Caco-2 (cell line): Measurements from ENCODE around the gene ZDHHC17. TPM values are rescaled to one million over a fixed set of nuclear protein-coding genes. Genes with fewer than 3 reads are reported as not detected.

ENCODE experiments used
- BruUV-seq: library from RNA; stranded (reverse); fragments of 400-500 nt; replicated peaks from 2 replicates; lab custom pipeline; 2021; lab: Mats Ljungman, UMichigan
- CTCF ChIA-PET: fragments of 300-600 bp; sonication (Branson Sonifier 250); formaldehyde crosslinking; loops from one replicate; lab custom pipeline; 2022; ENCODE audit warnings: antibody characterized with exemption; lab: Charles Lee
- POLR2A ChIA-PET: fragments of 300-600 bp; sonication (Branson Sonifier 250); formaldehyde crosslinking; loops from one replicate; lab custom pipeline; 2022; ENCODE audit warnings: antibody characterized with exemption; lab: Charles Lee
- DNase-seq, 2 experiments: peaks; one replicate each; pipeline versions ENCODE4 v3.0.0 to v3.0.0-alpha.2; 2020 to 2022
- H3K27me3 ChIP-seq: replicated peaks from 2 replicates; pipeline ENCODE4 v1.6.0; 2011; ENCODE audit warnings: low read length; ENCODE audit not compliant: control insufficient read depth, insufficient read depth
- H3K36me3 ChIP-seq: 2 replicates; pipeline ENCODE4 v1.5.1; 2011; ENCODE audit warnings: low read length; ENCODE audit not compliant: control insufficient read depth, insufficient read depth
- H3K4me1 ChIP-seq: fragments of 250-450 bp; sonication (Bioruptor Pico); 2 replicates; pipeline ENCODE4 v1.5.1; 2020; ENCODE audit warnings: mild to moderate bottlenecking
- H3K4me3 ChIP-seq: 2 replicates; pipeline ENCODE4 v1.5.1; 2011; ENCODE audit warnings: low read depth, mild to moderate bottlenecking, control low read depth, low read length
- H3K9me3 ChIP-seq: fragments of 250-450 bp; sonication (Bioruptor Pico); 2 replicates; pipeline ENCODE4 v1.5.1; 2020; ENCODE audit warnings: mild to moderate bottlenecking, moderate library complexity
- H3K27ac Mint-ChIP-seq: one replicate; pipeline ENCODE4 v1.8.0; 2022; ENCODE audit warnings: mixed read lengths; ENCODE audit not compliant: unreplicated experiment
- H3K27me3 Mint-ChIP-seq: one replicate; pipeline ENCODE4 v1.8.0; 2022; ENCODE audit warnings: mixed read lengths; ENCODE audit not compliant: insufficient read depth, unreplicated experiment
- H3K36me3 Mint-ChIP-seq: one replicate; pipeline ENCODE4 v1.8.0; 2022; ENCODE audit warnings: mild to moderate bottlenecking, mixed read lengths; ENCODE audit not compliant: insufficient read depth, unreplicated experiment
- H3K4me1 Mint-ChIP-seq: one replicate; pipeline ENCODE4 v1.8.0; 2022; ENCODE audit warnings: low read depth, mixed read lengths; ENCODE audit not compliant: unreplicated experiment
- H3K4me3 Mint-ChIP-seq: one replicate; pipeline ENCODE4 v1.8.0; 2022; ENCODE audit warnings: mild to moderate bottlenecking, moderate library complexity, mixed read lengths; ENCODE audit not compliant: unreplicated experiment
- H3K9me3 Mint-ChIP-seq: one replicate; pipeline ENCODE4 v1.8.0; 2022; ENCODE audit warnings: mixed read lengths; ENCODE audit not compliant: unreplicated experiment
- intact Hi-C: fragments of 100-400 bp; cut with micrococcal nuclease; formaldehyde crosslinking; loops from one replicate; pipeline ENCODE4 v1.10.0; 2022; ENCODE audit not compliant: unreplicated experiment
- total RNA-seq: library from RNA; stranded (reverse); gene quantifications from 2 replicates; pipeline ENCODE4 v1.2.3, GENCODE V29; 2022
- TF ChIP-seq, protein P1 (sequence below), 2 experiments: fragments of 200-600 bp in 1 of 2; IDR thresholded peaks; 1 replicate in 1 of 2; 2 replicates in 1 of 2; pipeline versions ENCODE4 v1.5.1 to v1.8.0; 2011 to 2022; ENCODE audit warnings: antibody characterized with exemption in 1 of 2, control low read depth in 1 of 2, inconsistent platforms in 1 of 2, low read depth in 1 of 2, low read length in 1 of 2, mild to moderate bottlenecking in 1 of 2, moderate library complexity in 1 of 2; ENCODE audit not compliant: insufficient read depth in 1 of 2, severe bottlenecking in 1 of 2, unreplicated experiment in 1 of 2

ZDHHC17 gene
- total RNA-seq, 1 experiment from 2014 or later = 32.2 TPM

DNA sequence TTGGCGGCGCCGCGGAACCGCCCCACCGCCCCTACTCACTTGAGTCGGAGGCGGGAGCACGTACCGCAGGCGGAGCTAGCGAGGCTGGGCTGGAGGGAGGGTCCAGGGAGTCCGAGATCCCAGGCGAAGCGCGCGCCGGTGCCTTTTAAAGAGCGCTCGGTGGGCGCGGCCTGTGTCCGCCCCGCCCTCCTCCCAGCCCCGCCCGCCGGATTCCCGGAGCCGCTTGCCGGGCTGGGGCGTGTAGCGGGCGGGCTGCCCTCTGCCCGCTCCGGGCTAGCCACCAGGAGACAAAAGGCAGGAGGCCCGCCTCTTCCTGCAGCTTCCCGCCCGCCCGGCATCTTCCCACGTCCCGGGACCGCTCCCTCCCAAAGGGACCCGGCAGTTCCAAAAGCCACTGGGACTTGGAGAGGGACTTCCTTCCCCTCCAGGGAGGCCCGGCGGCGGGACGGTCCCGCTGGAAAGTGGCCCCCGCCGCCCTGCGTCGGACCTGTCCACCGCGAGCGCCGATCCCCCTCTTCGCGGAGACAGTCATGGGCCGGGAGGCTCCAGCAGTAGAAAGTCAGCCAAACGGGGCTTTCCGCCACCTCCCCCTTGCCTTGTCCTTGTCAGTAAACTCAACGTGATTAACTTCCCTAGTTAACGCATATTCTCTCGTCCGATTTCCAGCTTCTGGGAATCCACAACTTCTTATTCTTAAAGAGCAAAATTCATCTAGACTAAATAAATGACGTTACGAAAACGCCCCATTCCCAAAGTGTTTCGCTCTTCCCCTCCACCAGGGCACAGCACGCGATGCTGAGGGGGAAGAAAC is 115.2 kb downstream of the ZDHHC17 start, which contains the start of gene CSRP2:
Gene CSRP2, minus strand, starts transcription at position 121 of the 811 bp plus-strand sequence. CDS start 12,759 bp downstream, outside the sequence.
- H3K27me3 ChIP-seq = no peaks in the 10 kb centered on the region
- H3K36me3 ChIP-seq = no peaks in the 10 kb centered on the region
- H3K4me3 Mint-ChIP-seq = peak within 1 kb of the TSS; percentile 85
- peaks cover 4% of the 10 kb centered on the region for H3K4me1 ChIP-seq
- POLR2A ChIA-PET = interaction anchor here (0.6 to 0.7 kb wide), 2 partner anchors 10 to 54 kb away, joined by 3 to 7 read pairs; no protein-coding TSS in a partner anchor
- BruUV-seq = no TSS peak
- H3K4me1 Mint-ChIP-seq = no peaks in the 10 kb centered on the region
- TF ChIP-seq, protein P1, sequence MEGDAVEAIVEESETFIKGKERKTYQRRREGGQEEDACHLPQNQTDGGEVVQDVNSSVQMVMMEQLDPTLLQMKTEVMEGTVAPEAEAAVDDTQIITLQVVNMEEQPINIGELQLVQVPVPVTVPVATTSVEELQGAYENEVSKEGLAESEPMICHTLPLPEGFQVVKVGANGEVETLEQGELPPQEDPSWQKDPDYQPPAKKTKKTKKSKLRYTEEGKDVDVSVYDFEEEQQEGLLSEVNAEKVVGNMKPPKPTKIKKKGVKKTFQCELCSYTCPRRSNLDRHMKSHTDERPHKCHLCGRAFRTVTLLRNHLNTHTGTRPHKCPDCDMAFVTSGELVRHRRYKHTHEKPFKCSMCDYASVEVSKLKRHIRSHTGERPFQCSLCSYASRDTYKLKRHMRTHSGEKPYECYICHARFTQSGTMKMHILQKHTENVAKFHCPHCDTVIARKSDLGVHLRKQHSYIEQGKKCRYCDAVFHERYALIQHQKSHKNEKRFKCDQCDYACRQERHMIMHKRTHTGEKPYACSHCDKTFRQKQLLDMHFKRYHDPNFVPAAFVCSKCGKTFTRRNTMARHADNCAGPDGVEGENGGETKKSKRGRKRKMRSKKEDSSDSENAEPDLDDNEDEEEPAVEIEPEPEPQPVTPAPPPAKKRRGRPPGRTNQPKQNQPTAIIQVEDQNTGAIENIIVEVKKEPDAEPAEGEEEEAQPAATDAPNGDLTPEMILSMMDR (IDR thresholded peaks at IDR 0.05; ENCODE audit: insufficient read depth in 1 of 2, low read depth in 1 of 2, low read length in 1 of 2, severe bottlenecking in 1 of 2, unreplicated experiment in 1 of 2) = no peak
- no peaks in the 10 kb centered on the region for H3K9me3 ChIP-seq
- CTCF ChIA-PET = interaction anchor here (0.5 to 2.2 kb wide), 4 partner anchors 13 to 132 kb away, joined by 3 to 9 read pairs (median 4); no protein-coding TSS in a partner anchor
- peak within 1 kb of the TSS; percentile 80 for H3K4me3 ChIP-seq
- intact Hi-C loops = loop anchor here (1.0 to 2.0 kb wide), 3 partner anchors 48 to 258 kb away; no protein-coding TSS in a partner anchor
- H3K9me3 Mint-ChIP-seq = no peaks in the 10 kb centered on the region
- peaks cover 17% of the 10 kb centered on the region for H3K36me3 Mint-ChIP-seq
- no peaks in the 10 kb centered on the region for H3K27me3 Mint-ChIP-seq
- peak; percentile 92 to 93 for DNase-seq
- peak within 1 kb of the TSS; percentile 91 for H3K27ac Mint-ChIP-seq

DNA sequence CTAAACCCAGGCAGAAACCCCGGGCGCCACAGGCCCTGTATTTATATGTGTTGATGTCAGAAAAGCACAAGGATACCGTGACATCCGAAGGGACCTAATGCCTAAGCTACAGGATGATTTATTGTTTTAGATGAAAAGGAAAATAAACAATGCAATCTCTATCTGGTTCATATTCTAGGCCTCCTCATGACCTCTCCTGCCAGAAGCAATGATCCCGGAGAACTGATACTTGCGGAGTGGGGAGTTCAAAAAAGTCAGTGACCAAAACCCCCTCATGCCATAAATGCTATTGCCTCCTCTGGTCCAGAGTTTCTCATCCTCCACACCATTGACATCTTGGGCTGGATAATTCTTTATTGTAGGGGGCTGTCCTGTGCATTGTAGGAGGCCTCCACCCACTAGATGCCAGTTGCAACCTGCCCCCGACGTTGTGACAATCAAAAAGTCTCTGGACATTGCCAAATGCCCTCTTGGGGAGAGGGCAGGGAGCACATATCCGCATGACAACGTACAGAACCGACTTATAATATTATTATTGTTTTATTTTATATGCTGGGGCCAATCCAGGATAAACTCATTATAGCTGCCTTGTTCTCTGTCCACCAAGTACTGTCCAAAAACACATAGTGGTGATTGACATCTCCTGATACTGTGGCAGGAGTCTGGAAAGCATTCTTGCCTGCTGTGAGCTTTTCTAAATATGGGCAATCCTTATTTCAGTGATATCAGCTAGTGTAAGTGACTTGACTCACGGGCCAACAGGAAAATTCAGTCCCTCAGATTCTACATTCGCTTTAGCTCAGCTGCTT is 116.0 kb downstream of the ZDHHC17 start:
- CTCF ChIA-PET = interaction anchor here (1.1 kb wide), 1 partner anchor 131 kb away, joined by 3 read pairs; no protein-coding TSS in a partner anchor
- BruUV-seq = no TSS peak
- no peaks in the 10 kb centered on the region for H3K4me1 Mint-ChIP-seq
- peak overlapping the region; percentile 91 for H3K27ac Mint-ChIP-seq
- Histone ChIP-seq H3K4me1 (peaks cover 4% of the 10 kb centered on the region), H3K36me3 (no peaks in the 10 kb centered on the region), H3K27me3 (no peaks in the 10 kb centered on the region), H3K4me3 (peak overlapping the region; percentile 80), H3K9me3 (no peaks in the 10 kb centered on the region)
- no peaks in the 10 kb centered on the region for H3K9me3 Mint-ChIP-seq
- no peak for DNase-seq
- H3K27me3 Mint-ChIP-seq = no peaks in the 10 kb centered on the region
- TF ChIP-seq, protein P1 (IDR thresholded peaks at IDR 0.05; ENCODE audit: insufficient read depth in 1 of 2, low read depth in 1 of 2, low read length in 1 of 2, severe bottlenecking in 1 of 2, unreplicated experiment in 1 of 2) = peak in 1 of 2 experiments; percentile 31
- intact Hi-C loops = loop anchor here (1.0 to 2.0 kb wide), 3 partner anchors 47 to 259 kb away; no protein-coding TSS in a partner anchor
- peak overlapping the region; percentile 85 for H3K4me3 Mint-ChIP-seq
- peaks cover 17% of the 10 kb centered on the region for H3K36me3 Mint-ChIP-seq
- POLR2A ChIA-PET = no interaction called here
